ENCODE results near the gene ASXL3. TPM values are rescaled to one million over a fixed set of nuclear protein-coding genes. Genes with fewer than 3 reads are reported as not detected.

The ASXL3 gene
- total RNA-seq, 1 experiment from 2014 or later: not detected

- DNase-seq (ENCODE audit: low read depth, low spot score): no peak
- no peak overlapping the region for H3K4me3 ChIP-seq (replicated peaks in 1 of 2; ENCODE audit: low read depth in 1 of 2, low read length in 2 of 2)
- ChIA-PET RAD21 (ENCODE audit: low non-redundant PET in 1 of 2, low total read pairs in 2 of 2, uncharacterized antibody in 2 of 2, unreplicated experiment in 2 of 2) (no interaction called here), POLR2A (no interaction called here), CTCF (no interaction called here)
- H3K4me1 ChIP-seq (ENCODE audit: control insufficient read depth in 1 of 2, insufficient read depth in 2 of 2, low read length in 2 of 2): no peaks in the 10 kb centered on the region
- no peaks in the 10 kb centered on the region for H3K9me2 ChIP-seq (ENCODE audit: insufficient read depth)
- no peaks in the 10 kb centered on the region for H3K79me2 ChIP-seq (ENCODE audit: insufficient read depth, low read length)
- H4K20me1 ChIP-seq (ENCODE audit: insufficient read depth): no peaks in the 10 kb centered on the region
- peaks cover 6 to 9% of the 10 kb centered on the region in 2 experiments; a peak in 2 of 4 replicates for H3K9me3 ChIP-seq (ENCODE audit: control insufficient read depth in 1 of 2, insufficient read depth in 1 of 2, low read depth in 1 of 2, low read length in 2 of 2)
- intact Hi-C loops (cut with micrococcal nuclease): no loop called here
- H2AFZ ChIP-seq (ENCODE audit: low read depth, low read length, poor library complexity, severe bottlenecking): no peak overlapping the region
- ATAC-seq: no peak
- no peak for TF ChIP-seq ZFX (IDR thresholded peaks at IDR 0.05)
- TF ChIP-seq EZH2phosphoT487 (IDR thresholded peaks at IDR 0.05; ENCODE audit: borderline replicate concordance): no peak
- TF ChIP-seq SIN3A (IDR thresholded peaks at IDR 0.05; ENCODE audit: low read depth): no peak
- TF ChIP-seq EGR1 (IDR thresholded peaks at IDR 0.05; ENCODE audit: low read depth): no peak
- TF ChIP-seq ZBTB33 (IDR thresholded peaks at IDR 0.05; ENCODE audit: extremely low read depth, insufficient replicate concordance, low read length): no peak
- H3K27ac ChIP-seq (ENCODE audit: low read depth, low read length): no peak overlapping the region
- BruUV-seq (replicated peaks): no TSS peak
- no peaks in the 10 kb centered on the region for H3K27me3 ChIP-seq (ENCODE audit: insufficient read depth, low read length)
- H3K9ac ChIP-seq (ENCODE audit: low read length): no peak overlapping the region
- H3K36me3 ChIP-seq (ENCODE audit: control insufficient read depth in 1 of 2, insufficient read depth in 2 of 2, low read length in 2 of 2): no peaks in the 10 kb centered on the region
- no peak overlapping the region for H3K4me2 ChIP-seq (ENCODE audit: low read length)
Observed at GRCh38 chr18:33541316-33541715, 36.7 kb upstream of the ASXL3 start.

GRCh38 chr18:33556846-33557245 is 21.2 kb upstream of the ASXL3 start:
- Histone ChIP-seq H3K27ac (ENCODE audit: low read depth, low read length) (no peak overlapping the region), H3K79me2 (ENCODE audit: insufficient read depth, low read length) (no peaks in the 10 kb centered on the region), H3K9me2 (ENCODE audit: insufficient read depth) (no peaks in the 10 kb centered on the region), H3K9ac (ENCODE audit: low read length) (no peak overlapping the region), H3K36me3 (ENCODE audit: control insufficient read depth in 1 of 2, insufficient read depth in 2 of 2, low read length in 2 of 2) (no peaks in the 10 kb centered on the region), H3K4me2 (ENCODE audit: low read length) (no peak overlapping the region), H2AFZ (ENCODE audit: low read depth, low read length, poor library complexity, severe bottlenecking) (no peak overlapping the region), H4K20me1 (ENCODE audit: insufficient read depth) (no peaks in the 10 kb centered on the region), H3K9me3 (ENCODE audit: control insufficient read depth in 1 of 2, insufficient read depth in 1 of 2, low read depth in 1 of 2, low read length in 2 of 2) (peaks cover 5 to 22% of the 10 kb centered on the region in 2 experiments; a peak in 2 of 4 replicates), H3K4me3 (replicated peaks in 1 of 2; ENCODE audit: low read depth in 1 of 2, low read length in 2 of 2) (no peak overlapping the region), H3K4me1 (ENCODE audit: control insufficient read depth in 1 of 2, insufficient read depth in 2 of 2, low read length in 2 of 2) (no peaks in the 10 kb centered on the region), H3K27me3 (ENCODE audit: insufficient read depth, low read length) (no peaks in the 10 kb centered on the region)
- intact Hi-C loops (cut with micrococcal nuclease): no loop called here
- TF ChIP-seq EZH2phosphoT487 (IDR thresholded peaks at IDR 0.05; ENCODE audit: borderline replicate concordance): no peak
- TF ChIP-seq EGR1 (IDR thresholded peaks at IDR 0.05; ENCODE audit: low read depth): no peak
- no peak for TF ChIP-seq REST (IDR thresholded peaks at IDR 0.05; ENCODE audit: low read depth)
- TF ChIP-seq TCF7L2 (IDR thresholded peaks at IDR 0.05; ENCODE audit: borderline replicate concordance, extremely low read depth, insufficient read depth, insufficient read length): no peak
- ChIA-PET CTCF (no interaction called here), RAD21 (ENCODE audit: low non-redundant PET in 1 of 2, low total read pairs in 2 of 2, uncharacterized antibody in 2 of 2, unreplicated experiment in 2 of 2) (no interaction called here), POLR2A (no interaction called here)
- ATAC-seq (no peak), DNase-seq (ENCODE audit: low read depth, low spot score) (no peak)
- BruUV-seq (replicated peaks): no TSS peak

Data from HCT116 (cell line).